ENCODE results near the gene PLSCR5. TPM values are rescaled to one million over a fixed set of nuclear protein-coding genes. Genes with fewer than 3 reads are reported as not detected.
A peak's percentile ranks its signal among the peaks of the same experiment; 100 is the strongest.

Gene PLSCR5
- polyA plus RNA-seq, 3 donors = not detected

GRCh38 chr3:146566138-146566537 is 39.0 kb downstream of the PLSCR5 start:
- Histone ChIP-seq H3K4me3 (replicated peaks in 1 of 3; ENCODE audit: low read depth in 2 of 3, low read length in 3 of 3) (no peak overlapping the region), H3K79me2 (ENCODE audit: insufficient read depth, low read length) (no peaks in the 10 kb centered on the region), H3K27ac (ENCODE audit: low read depth in 1 of 2, low read length in 2 of 2) (no peak overlapping the region), H3K27me3 (ENCODE audit: control insufficient read depth in 2 of 2, insufficient read depth in 2 of 2, low read length in 2 of 2) (no peaks in the 10 kb centered on the region), H3K9ac (ENCODE audit: insufficient read depth, low read length, poor library complexity, severe bottlenecking) (no peak overlapping the region), H3K9me3 (replicated peaks in 1 of 2; ENCODE audit: control insufficient read depth in 1 of 2, insufficient read depth in 1 of 2, low read length in 2 of 2) (no peaks in the 10 kb centered on the region), H3K4me2 (replicated peaks; ENCODE audit: extremely low read depth, low read length, poor library complexity, severe bottlenecking) (no peak overlapping the region), H3K4me1 (ENCODE audit: control insufficient read depth in 1 of 2, insufficient read depth in 2 of 2, low read length in 2 of 2) (no peaks in the 10 kb centered on the region), H3K36me3 (replicated peaks in 1 of 2; ENCODE audit: control insufficient read depth in 1 of 2, insufficient read depth in 2 of 2, low read length in 2 of 2) (no peaks in the 10 kb centered on the region), H4K20me1 (ENCODE audit: insufficient read depth, low read length) (no peaks in the 10 kb centered on the region), H2AFZ (ENCODE audit: insufficient read depth, low read depth, low read length, poor library complexity, severe bottlenecking) (no peak overlapping the region)
- no peak for DNase-seq
- H3K36me3 Mint-ChIP-seq = no peaks in the 10 kb centered on the region
- peaks cover 0 to 4% (median 2%) of the 10 kb centered on the region in 3 donors for H3K27me3 Mint-ChIP-seq (ENCODE audit: low read depth in 3 of 3)
- no peak overlapping the region for H3K4me3 Mint-ChIP-seq
- intact Hi-C loops (cut with micrococcal nuclease) = no loop called here
- peaks cover 0 to 5% (median 0%) of the 10 kb centered on the region in 7 donors for H3K9me3 Mint-ChIP-seq
- peaks cover 2% of the 10 kb centered on the region for H3K4me1 Mint-ChIP-seq
- peak overlapping the region in 1 of 7 donors; percentile 50 for H3K27ac Mint-ChIP-seq
- TF ChIP-seq, protein P1, sequence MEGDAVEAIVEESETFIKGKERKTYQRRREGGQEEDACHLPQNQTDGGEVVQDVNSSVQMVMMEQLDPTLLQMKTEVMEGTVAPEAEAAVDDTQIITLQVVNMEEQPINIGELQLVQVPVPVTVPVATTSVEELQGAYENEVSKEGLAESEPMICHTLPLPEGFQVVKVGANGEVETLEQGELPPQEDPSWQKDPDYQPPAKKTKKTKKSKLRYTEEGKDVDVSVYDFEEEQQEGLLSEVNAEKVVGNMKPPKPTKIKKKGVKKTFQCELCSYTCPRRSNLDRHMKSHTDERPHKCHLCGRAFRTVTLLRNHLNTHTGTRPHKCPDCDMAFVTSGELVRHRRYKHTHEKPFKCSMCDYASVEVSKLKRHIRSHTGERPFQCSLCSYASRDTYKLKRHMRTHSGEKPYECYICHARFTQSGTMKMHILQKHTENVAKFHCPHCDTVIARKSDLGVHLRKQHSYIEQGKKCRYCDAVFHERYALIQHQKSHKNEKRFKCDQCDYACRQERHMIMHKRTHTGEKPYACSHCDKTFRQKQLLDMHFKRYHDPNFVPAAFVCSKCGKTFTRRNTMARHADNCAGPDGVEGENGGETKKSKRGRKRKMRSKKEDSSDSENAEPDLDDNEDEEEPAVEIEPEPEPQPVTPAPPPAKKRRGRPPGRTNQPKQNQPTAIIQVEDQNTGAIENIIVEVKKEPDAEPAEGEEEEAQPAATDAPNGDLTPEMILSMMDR (IDR thresholded peaks at IDR 0.05) = no peak

- intact Hi-C loops (cut with micrococcal nuclease) = no loop called here
- Histone ChIP-seq H2AFZ (ENCODE audit: insufficient read depth, low read depth, low read length, poor library complexity, severe bottlenecking) (no peak overlapping the region), H3K4me2 (replicated peaks; ENCODE audit: extremely low read depth, low read length, poor library complexity, severe bottlenecking) (no peak overlapping the region), H3K27ac (ENCODE audit: low read depth in 1 of 2, low read length in 2 of 2) (no peak overlapping the region), H3K4me3 (replicated peaks in 1 of 3; ENCODE audit: low read depth in 2 of 3, low read length in 3 of 3) (no peak overlapping the region), H3K9ac (ENCODE audit: insufficient read depth, low read length, poor library complexity, severe bottlenecking) (no peak overlapping the region), H3K36me3 (replicated peaks in 1 of 2; ENCODE audit: control insufficient read depth in 1 of 2, insufficient read depth in 2 of 2, low read length in 2 of 2) (no peaks in the 10 kb centered on the region), H3K27me3 (ENCODE audit: control insufficient read depth in 2 of 2, insufficient read depth in 2 of 2, low read length in 2 of 2) (no peaks in the 10 kb centered on the region), H3K79me2 (ENCODE audit: insufficient read depth, low read length) (no peaks in the 10 kb centered on the region), H3K4me1 (ENCODE audit: control insufficient read depth in 1 of 2, insufficient read depth in 2 of 2, low read length in 2 of 2) (peaks cover 15 to 21% of the 10 kb centered on the region in 2 donors), H4K20me1 (ENCODE audit: insufficient read depth, low read length) (no peaks in the 10 kb centered on the region), H3K9me3 (replicated peaks in 1 of 2; ENCODE audit: control insufficient read depth in 1 of 2, insufficient read depth in 1 of 2, low read length in 2 of 2) (no peaks in the 10 kb centered on the region)
- Mint-ChIP-seq H3K27ac (no peak overlapping the region), H3K9me3 (peaks cover 0 to 8% (median 0%) of the 10 kb centered on the region in 7 donors), H3K36me3 (no peaks in the 10 kb centered on the region), H3K27me3 (ENCODE audit: low read depth in 3 of 3) (peaks cover 0 to 2% (median 2%) of the 10 kb centered on the region in 3 donors), H3K4me3 (no peak overlapping the region), H3K4me1 (peaks cover 21% of the 10 kb centered on the region)
- no peak for DNase-seq
- 44% methylated on average over 1 of the region's 1 CpG for WGBS (ENCODE audit: insufficient coverage)
- TF ChIP-seq, protein P1 (IDR thresholded peaks at IDR 0.05) = no peak
Observed at GRCh38 chr3:146561879-146562278, 43.3 kb downstream of the PLSCR5 start.

Measured in CD14-positive monocyte (primary cell).